Astrocyte (in vitro differentiated cells and primary cell): ENCODE results near the gene HDAC3. TPM values are rescaled to one million over a fixed set of nuclear protein-coding genes. Genes with fewer than 3 reads are reported as not detected.

Experiments used
- DNase-seq: peaks from one replicate; pipeline ENCODE4 v3.0.0-alpha.2; 2010; ENCODE audit warnings: low read depth
- FAIRE-seq: peaks from 2 replicates; lab custom pipeline; 2011; peaks lifted over from hg19 to GRCh38; lab: Jason Lieb, UNC
- H2AFZ ChIP-seq: 2 replicates; pipeline ENCODE4 v1.6.0; 2012; ENCODE audit warnings: low read depth, low read length, inconsistent platforms
- H3K27ac ChIP-seq: 2 replicates; pipeline ENCODE4 v1.5.1; 2011; ENCODE audit warnings: low read depth, low read length, inconsistent platforms
- H3K27me3 ChIP-seq: 2 replicates; pipeline ENCODE4 v1.6.0; 2011; ENCODE audit warnings: low read length, inconsistent platforms; ENCODE audit not compliant: insufficient read depth
- H3K36me3 ChIP-seq: 2 replicates; pipeline ENCODE4 v1.5.1; 2011; ENCODE audit warnings: low read length, inconsistent platforms; ENCODE audit not compliant: insufficient read depth
- H3K4me1 ChIP-seq: 2 replicates; pipeline ENCODE4 v1.5.1; 2011; ENCODE audit warnings: low read length, inconsistent platforms; ENCODE audit not compliant: insufficient read depth
- H3K4me2 ChIP-seq: 2 replicates; pipeline ENCODE4 v1.6.0; 2012; ENCODE audit warnings: low read length, inconsistent platforms
- H3K4me3 ChIP-seq: 2 replicates; pipeline ENCODE4 v1.5.1; 2011; ENCODE audit warnings: low read depth, mild to moderate bottlenecking, low read length, inconsistent platforms; ENCODE audit not compliant: insufficient read depth
- H3K79me2 ChIP-seq: 2 replicates; pipeline ENCODE4 v1.6.0; 2012; ENCODE audit warnings: mild to moderate bottlenecking, low read length, inconsistent platforms; ENCODE audit not compliant: insufficient read depth
- H3K9ac ChIP-seq: 2 replicates; pipeline ENCODE4 v1.6.0; 2012; ENCODE audit warnings: mild to moderate bottlenecking, low read length, inconsistent platforms
- H3K9me3 ChIP-seq: 2 replicates; pipeline ENCODE4 v1.5.1; 2012; ENCODE audit warnings: low read depth, mild to moderate bottlenecking, low read length, inconsistent platforms; ENCODE audit not compliant: insufficient read depth
- H4K20me1 ChIP-seq: 2 replicates; pipeline ENCODE4 v1.6.0; 2012; ENCODE audit warnings: low read length, inconsistent platforms; ENCODE audit not compliant: insufficient read depth
- H3K27ac Mint-ChIP-seq: one replicate; pipeline ENCODE4 v1.8.0; 2021; ENCODE audit warnings: mild to moderate bottlenecking, mixed read lengths; ENCODE audit not compliant: unreplicated experiment
- H3K27me3 Mint-ChIP-seq: one replicate; pipeline ENCODE4 v1.8.0; 2021; ENCODE audit warnings: low read depth, mixed read lengths; ENCODE audit not compliant: unreplicated experiment
- H3K36me3 Mint-ChIP-seq: one replicate; pipeline ENCODE4 v1.8.0; 2021; ENCODE audit warnings: low read depth, mixed read lengths; ENCODE audit not compliant: unreplicated experiment
- H3K4me1 Mint-ChIP-seq: one replicate; pipeline ENCODE4 v1.8.0; 2021; ENCODE audit warnings: low read depth, mixed read lengths; ENCODE audit not compliant: unreplicated experiment
- H3K4me3 Mint-ChIP-seq: one replicate; pipeline ENCODE4 v1.8.0; 2021; ENCODE audit warnings: mild to moderate bottlenecking, moderate library complexity, mixed read lengths; ENCODE audit not compliant: unreplicated experiment
- H3K9me3 Mint-ChIP-seq: one replicate; pipeline ENCODE4 v1.8.0; 2021; ENCODE audit warnings: mild to moderate bottlenecking, mixed read lengths; ENCODE audit not compliant: unreplicated experiment
- CTCF ChIP-seq: IDR thresholded peaks from 2 replicates; pipeline ENCODE4 v1.5.1; 2011; ENCODE audit warnings: low read depth, mild to moderate bottlenecking, inconsistent platforms, low read length, moderate library complexity; ENCODE audit not compliant: insufficient read depth
- EZH2 ChIP-seq: IDR thresholded peaks from 2 replicates; pipeline ENCODE4 v1.6.1; 2012; ENCODE audit warnings: mild to moderate bottlenecking, low read length, inconsistent platforms; ENCODE audit not compliant: insufficient read depth
- total RNA-seq: library from RNA; stranded (reverse); gene quantifications from 2 replicates; pipeline ENCODE4 v1.2.1, GENCODE V29; 2021

HDAC3 gene
- total RNA-seq, 1 donor from 2014 or later = 63.8 TPM

GRCh38 chr5:141636106-141636412 lies 590 bp downstream of the HDAC3 start:
- Mint-ChIP-seq H3K27me3 (no peaks in the 10 kb centered on the region), H3K27ac (peak overlapping the region; percentile 77), H3K4me3 (peak overlapping the region; percentile 97), H3K9me3 (no peaks in the 10 kb centered on the region), H3K36me3 (peaks cover 8% of the 10 kb centered on the region), H3K4me1 (peaks cover 14% of the 10 kb centered on the region)
- FAIRE-seq (no peak), DNase-seq (no peak)
- H3K9ac ChIP-seq = peak overlapping the region; percentile 93
- H2AFZ ChIP-seq = peak overlapping the region; percentile 89
- H3K4me3 ChIP-seq = peak overlapping the region; percentile 95
- H3K27ac ChIP-seq = peak overlapping the region; percentile 63
- H3K79me2 ChIP-seq = peaks cover 51% of the 10 kb centered on the region
- H3K4me2 ChIP-seq = peak overlapping the region; percentile 98
- peaks cover 20% of the 10 kb centered on the region for H3K4me1 ChIP-seq
- peaks cover 4% of the 10 kb centered on the region for H3K36me3 ChIP-seq
- H3K27me3 ChIP-seq = no peaks in the 10 kb centered on the region
- TF ChIP-seq CTCF = no peak
- TF ChIP-seq EZH2 = no peak
- no peaks in the 10 kb centered on the region for H3K9me3 ChIP-seq
- peaks cover 60% of the 10 kb centered on the region for H4K20me1 ChIP-seq

GRCh38 chr5:141635646-141636045 lies 1.0 kb downstream of the HDAC3 start:
- peaks cover 55% of the 10 kb centered on the region for H4K20me1 ChIP-seq
- DNase-seq (no peak), FAIRE-seq (no peak)
- no peaks in the 10 kb centered on the region for H3K9me3 ChIP-seq
- H3K36me3 ChIP-seq = peaks cover 4% of the 10 kb centered on the region
- peak overlapping the region; percentile 93 for H3K9ac ChIP-seq
- peaks cover 51% of the 10 kb centered on the region for H3K79me2 ChIP-seq
- H3K4me1 ChIP-seq = peaks cover 20% of the 10 kb centered on the region
- H2AFZ ChIP-seq = peak overlapping the region; percentile 89
- no peaks in the 10 kb centered on the region for H3K27me3 Mint-ChIP-seq
- peak overlapping the region; percentile 95 for H3K4me3 ChIP-seq
- H3K4me3 Mint-ChIP-seq = peak overlapping the region; percentile 97
- peaks cover 14% of the 10 kb centered on the region for H3K4me1 Mint-ChIP-seq
- H3K27ac Mint-ChIP-seq = no peak overlapping the region
- peaks cover 7% of the 10 kb centered on the region for H3K36me3 Mint-ChIP-seq
- peak overlapping the region; percentile 63 for H3K27ac ChIP-seq
- no peak for TF ChIP-seq CTCF
- no peak for TF ChIP-seq EZH2
- H3K4me2 ChIP-seq = peak overlapping the region; percentile 98
- no peaks in the 10 kb centered on the region for H3K9me3 Mint-ChIP-seq
- H3K27me3 ChIP-seq = no peaks in the 10 kb centered on the region

- no peak overlapping the region for H3K4me3 ChIP-seq
- peaks cover 56% of the 10 kb centered on the region for H3K79me2 ChIP-seq
- peaks cover 4% of the 10 kb centered on the region for H3K36me3 ChIP-seq
- H3K4me2 ChIP-seq = peak overlapping the region; percentile 98
- no peaks in the 10 kb centered on the region for H3K9me3 ChIP-seq
- Mint-ChIP-seq H3K27me3 (no peaks in the 10 kb centered on the region), H3K27ac (peak overlapping the region; percentile 6), H3K36me3 (peaks cover 9% of the 10 kb centered on the region), H3K9me3 (no peaks in the 10 kb centered on the region), H3K4me1 (peaks cover 14% of the 10 kb centered on the region), H3K4me3 (peak overlapping the region; percentile 97)
- H3K27ac ChIP-seq = no peak overlapping the region
- TF ChIP-seq CTCF (no peak), EZH2 (no peak)
- no peaks in the 10 kb centered on the region for H3K27me3 ChIP-seq
- H2AFZ ChIP-seq = no peak overlapping the region
- DNase-seq (no peak), FAIRE-seq (no peak)
- peaks cover 59% of the 10 kb centered on the region for H4K20me1 ChIP-seq
- H3K9ac ChIP-seq = no peak overlapping the region
- H3K4me1 ChIP-seq = peaks cover 20% of the 10 kb centered on the region
Measured at GRCh38 chr5:141634720-141635119, 1.9 kb downstream of the HDAC3 start.
